GM06990 (cell line): ENCODE results near the gene CAMK4.
A peak's percentile ranks its signal among the peaks of the same experiment; 100 is the strongest.

ENCODE experiments used
- DNase-seq: peaks from one replicate; pipeline ENCODE4 v3.0.0-alpha.2; 2011; ENCODE audit not compliant: insufficient read length; ENCODE audit errors: extremely low read depth
- H3K27me3 ChIP-seq: replicated peaks from 2 replicates; pipeline ENCODE4 v1.6.0; 2011; ENCODE audit warnings: low read length; ENCODE audit not compliant: control insufficient read depth, insufficient read depth
- H3K36me3 ChIP-seq: 2 replicates; pipeline ENCODE4 v1.5.1; 2011; ENCODE audit warnings: low read length; ENCODE audit not compliant: control insufficient read depth, insufficient read depth
- H3K4me3 ChIP-seq: replicated peaks from 2 replicates; pipeline ENCODE4 v1.5.1; 2011; ENCODE audit warnings: low read depth, mild to moderate bottlenecking, control low read depth, low read length
- CTCF ChIP-seq: IDR thresholded peaks from 2 replicates; pipeline ENCODE4 v1.5.1; 2011; ENCODE audit warnings: low read length, control low read depth, mild to moderate bottlenecking, inconsistent platforms; ENCODE audit not compliant: insufficient read depth, poor library complexity, severe bottlenecking

Gene CAMK4

DNA sequence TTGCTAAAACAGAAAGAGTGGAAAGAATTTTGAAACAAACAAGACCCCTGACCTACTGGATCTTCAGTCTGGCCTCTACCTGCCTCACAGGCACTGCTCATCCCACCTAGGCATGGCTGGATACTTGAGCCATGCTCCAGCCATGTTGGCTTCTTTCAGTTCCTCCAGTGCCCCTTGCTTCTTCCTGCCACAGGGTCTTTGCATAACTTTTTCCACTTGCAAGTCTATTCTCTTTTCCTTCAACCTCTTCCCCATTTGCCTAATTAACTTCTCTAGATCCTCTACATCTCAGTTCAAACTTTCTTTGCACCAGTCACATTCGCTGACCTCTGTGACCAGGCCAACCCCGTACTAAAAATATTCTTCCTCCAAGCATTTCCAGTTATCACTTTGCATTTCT lies 237.8 kb downstream of the CAMK4 start:
- TF ChIP-seq CTCF = no peak
- no peaks in the 10 kb centered on the region for H3K36me3 ChIP-seq
- H3K27me3 ChIP-seq = no peaks in the 10 kb centered on the region
- H3K4me3 ChIP-seq = no peak overlapping the region
- DNase-seq = no peak

DNA sequence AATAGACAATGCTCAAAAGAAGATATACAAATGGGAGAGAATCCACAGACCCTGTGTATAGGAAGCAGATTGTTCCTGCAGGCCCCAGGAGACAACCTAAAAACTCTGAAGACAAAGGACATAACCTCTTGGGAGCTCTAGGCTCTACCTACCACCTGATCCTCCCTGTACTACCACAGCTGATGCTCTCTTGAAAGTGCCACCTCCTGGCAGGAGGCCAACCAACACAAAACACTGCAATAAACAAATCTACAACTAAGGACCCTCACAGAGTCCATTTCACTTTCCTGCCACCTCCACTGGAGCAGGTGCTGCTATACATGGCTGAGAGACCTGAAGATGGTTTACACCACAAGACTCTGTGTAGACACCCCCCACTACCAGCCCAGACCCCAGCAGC lies 239.1 kb downstream of the CAMK4 start:
- H3K4me3 ChIP-seq = no peak overlapping the region
- TF ChIP-seq CTCF = no peak
- no peaks in the 10 kb centered on the region for H3K27me3 ChIP-seq
- no peaks in the 10 kb centered on the region for H3K36me3 ChIP-seq
- DNase-seq = no peak

GRCh38 chr5:111469293-111469896 lies 245.2 kb downstream of the CAMK4 start:
- H3K4me3 ChIP-seq = no peak overlapping the region
- DNase-seq = no peak
- TF ChIP-seq CTCF = no peak
- H3K36me3 ChIP-seq = no peaks in the 10 kb centered on the region
- H3K27me3 ChIP-seq = no peaks in the 10 kb centered on the region

DNA sequence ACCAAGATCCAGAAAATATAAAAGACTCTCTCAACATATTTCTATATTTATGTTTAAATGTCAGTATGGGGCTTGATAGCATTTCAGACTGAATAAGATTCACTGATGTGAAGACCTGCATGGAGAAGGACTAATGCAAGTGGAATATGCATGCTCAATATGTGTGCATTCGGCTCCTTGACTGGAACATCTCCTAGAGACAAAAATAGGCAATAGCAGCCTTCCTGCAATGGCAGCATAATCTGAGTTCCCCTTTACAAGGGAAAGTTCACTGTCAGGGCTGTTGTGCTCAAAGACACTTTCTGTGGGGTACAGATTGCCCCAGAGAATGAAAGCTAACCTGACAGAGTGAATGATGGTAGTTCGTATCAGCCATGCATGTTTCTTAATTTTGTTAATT lies 245.7 kb downstream of the CAMK4 start:
- no peak for DNase-seq
- no peaks in the 10 kb centered on the region for H3K27me3 ChIP-seq
- H3K36me3 ChIP-seq = no peaks in the 10 kb centered on the region
- TF ChIP-seq CTCF = peak; percentile 19
- no peak overlapping the region for H3K4me3 ChIP-seq

DNA sequence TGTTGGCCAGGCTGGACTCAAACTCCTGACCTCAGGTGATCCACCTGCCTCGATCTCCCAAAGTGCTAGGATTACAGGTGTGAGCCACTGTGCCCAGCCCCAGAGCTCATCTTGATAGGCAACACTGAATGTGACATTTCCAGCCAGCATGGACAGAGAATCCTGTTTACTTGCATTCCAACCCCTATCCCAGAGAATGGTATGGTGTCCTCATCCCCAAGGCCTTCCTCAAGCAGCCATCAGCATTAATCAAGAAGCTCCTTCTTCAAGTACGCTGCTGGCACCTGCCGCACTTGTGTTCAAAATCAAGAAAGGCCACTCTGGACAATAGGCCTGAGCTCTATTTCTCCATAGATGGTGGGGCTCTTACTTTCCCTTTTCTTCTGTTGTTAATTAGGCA lies 247.9 kb downstream of the CAMK4 start:
- TF ChIP-seq CTCF = no peak
- H3K27me3 ChIP-seq = no peaks in the 10 kb centered on the region
- DNase-seq = no peak
- no peaks in the 10 kb centered on the region for H3K36me3 ChIP-seq
- H3K4me3 ChIP-seq = no peak overlapping the region

- no peak for TF ChIP-seq CTCF
- no peak overlapping the region for H3K4me3 ChIP-seq
- no peaks in the 10 kb centered on the region for H3K27me3 ChIP-seq
- DNase-seq = no peak
- H3K36me3 ChIP-seq = no peaks in the 10 kb centered on the region
These were observed 248.4 kb downstream of the CAMK4 start for GRCh38 chr5:111472579-111472978.
